Kidney epithelial cell (primary cell): Measurements from ENCODE around the gene HNRNPA1. TPM values are rescaled to one million over a fixed set of nuclear protein-coding genes. Genes with fewer than 3 reads are reported as not detected.
A peak's percentile ranks its signal among the peaks of the same experiment; 100 is the strongest.
"Not testable (repeated sequence)": the region's sequence is repeated elsewhere in the genome, so short reads cannot be mapped to it uniquely, and the experiment has no call there.

Source experiments
- DNase-seq: peaks from one replicate; pipeline ENCODE4 v3.0.0-alpha.2; 2010; ENCODE audit warnings: low read depth
- H3K27me3 ChIP-seq: 2 replicates; pipeline ENCODE4 v1.6.0; 2011; ENCODE audit warnings: low read length; ENCODE audit not compliant: control insufficient read depth, insufficient read depth
- H3K36me3 ChIP-seq: 2 replicates; pipeline ENCODE4 v1.5.1; 2011; ENCODE audit warnings: low read length; ENCODE audit not compliant: control insufficient read depth, insufficient read depth
- H3K4me3 ChIP-seq: 2 replicates; pipeline ENCODE4 v1.5.1; 2011; ENCODE audit warnings: low read depth, mild to moderate bottlenecking, control low read depth, low read length
- CTCF ChIP-seq: IDR thresholded peaks from 2 replicates; pipeline ENCODE4 v1.5.1; 2011; ENCODE audit warnings: mild to moderate bottlenecking, moderate library complexity, low read length, control low read depth, inconsistent platforms; ENCODE audit not compliant: insufficient read depth, poor library complexity, severe bottlenecking
- total RNA-seq: library from RNA; depleted of rRNA; stranded (reverse); fragments of >200 nt; gene quantifications from 2 replicates; pipeline ENCODE4 v1.2.3, GENCODE V29; 2015

Gene HNRNPA1
- total RNA-seq, result 514 and 645 TPM in 2 replicates

GRCh38 chr12:54280468-54281260 is at the start of gene HNRNPA1:
HNRNPA1 (plus strand) TSS chr12:54280726; CDS start chr12:54280808, 82 bp downstream.
- no peaks in the 10 kb centered on the region for H3K27me3 ChIP-seq
- peak; percentile 99 for DNase-seq
- H3K36me3 ChIP-seq, result peaks cover 3% of the 10 kb centered on the region
- TF ChIP-seq CTCF, result no peak
- H3K4me3 ChIP-seq, result peak within 1 kb of the TSS; percentile 99

GRCh38 chr12:54231269-54231668 is 49.3 kb upstream of the HNRNPA1 start:
- not testable (repeated sequence) for DNase-seq, H3K4me3 ChIP-seq, H3K36me3 ChIP-seq, H3K27me3 ChIP-seq

DNA sequence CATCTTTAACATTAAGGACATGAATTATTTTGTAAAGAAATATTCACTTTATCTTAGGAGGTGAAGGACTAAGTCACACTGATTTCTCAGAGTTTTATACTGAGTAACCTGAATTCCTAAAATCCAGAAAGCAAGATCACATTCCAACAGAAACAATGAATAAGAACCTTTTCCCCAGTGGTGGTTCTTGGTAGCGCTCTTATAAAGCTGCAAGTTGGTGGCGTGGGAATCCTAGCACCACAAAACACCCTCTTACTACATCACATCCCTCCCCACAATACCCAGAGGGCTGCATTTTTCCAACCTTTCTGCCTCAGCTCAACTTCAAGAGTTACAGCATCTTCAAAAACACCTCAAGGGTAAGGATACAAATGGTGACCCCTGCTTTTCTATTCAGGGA is 47.7 kb upstream of the HNRNPA1 start:
- H3K36me3 ChIP-seq, result no peaks in the 10 kb centered on the region
- peak; percentile 30 for TF ChIP-seq CTCF
- DNase-seq, result no peak
- no peaks in the 10 kb centered on the region for H3K27me3 ChIP-seq
- no peak overlapping the region for H3K4me3 ChIP-seq

DNA sequence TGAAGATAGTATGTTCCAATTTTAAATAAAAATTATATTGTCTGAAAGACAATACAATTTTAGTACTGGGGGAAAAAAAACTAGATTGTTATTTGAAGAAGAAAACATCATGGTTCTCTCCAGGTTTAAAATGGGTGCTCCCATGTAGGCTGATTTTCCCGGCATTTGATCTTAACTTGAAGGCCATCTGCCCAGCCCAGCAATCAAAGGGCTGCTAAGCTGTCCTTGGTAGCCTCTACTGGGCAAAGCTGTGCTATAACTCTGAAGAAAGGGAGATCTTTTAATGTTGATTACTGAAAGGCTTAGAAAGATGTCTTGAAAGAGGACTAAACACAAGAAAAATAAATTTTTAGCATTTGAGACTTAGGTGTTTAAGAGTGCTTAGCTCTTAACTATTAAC is 42.0 kb upstream of the HNRNPA1 start:
- Histone ChIP-seq H3K4me3 (no peak overlapping the region), H3K36me3 (no peaks in the 10 kb centered on the region), H3K27me3 (no peaks in the 10 kb centered on the region)
- no peak for DNase-seq
- no peak for TF ChIP-seq CTCF

DNA sequence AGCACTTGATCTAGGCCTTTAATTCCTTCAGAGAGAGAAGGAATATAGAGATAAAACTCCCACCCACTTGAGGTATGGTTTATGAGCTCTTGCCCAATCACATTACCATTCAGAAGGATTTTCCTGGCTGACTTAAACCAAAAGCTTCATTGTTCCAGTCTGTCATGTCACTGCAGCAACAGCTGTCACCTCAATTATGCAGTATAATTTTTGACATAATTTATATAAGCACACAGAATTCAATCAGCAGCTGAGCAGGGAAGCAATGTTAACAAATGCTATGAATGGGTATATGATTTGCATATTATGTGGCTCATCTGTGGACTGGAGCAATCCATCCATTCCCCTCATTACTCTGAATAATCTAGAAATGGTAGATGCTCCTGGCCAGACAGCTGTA is 40.9 kb upstream of the HNRNPA1 start:
- H3K36me3 ChIP-seq, result no peaks in the 10 kb centered on the region
- no peaks in the 10 kb centered on the region for H3K27me3 ChIP-seq
- TF ChIP-seq CTCF, result no peak
- H3K4me3 ChIP-seq, result no peak overlapping the region
- no peak for DNase-seq

DNA sequence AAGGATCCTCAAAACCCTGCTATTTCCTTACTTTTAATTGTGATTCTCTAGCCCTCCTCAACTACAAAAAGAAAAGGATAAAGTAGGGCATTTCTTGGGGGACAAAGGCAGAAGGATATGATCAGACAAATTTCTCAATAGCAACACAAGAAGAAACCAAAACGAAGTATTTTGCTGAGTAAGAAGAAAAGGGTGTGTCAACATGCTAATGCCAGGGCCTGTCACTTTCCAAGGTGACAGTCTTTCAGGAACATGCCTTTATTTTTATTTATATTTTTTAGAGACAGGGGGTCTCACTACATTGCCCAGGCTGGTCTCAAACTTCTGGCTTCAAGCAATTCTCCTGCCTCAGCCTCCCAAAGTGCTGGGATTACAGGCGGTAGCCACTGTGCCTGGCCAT is 40.4 kb upstream of the HNRNPA1 start:
- DNase-seq, result no peak
- no peaks in the 10 kb centered on the region for H3K27me3 ChIP-seq
- no peak for TF ChIP-seq CTCF
- H3K36me3 ChIP-seq, result no peaks in the 10 kb centered on the region
- H3K4me3 ChIP-seq, result no peak overlapping the region
